AG09319 (cell line): ENCODE results near the gene SART1.
"Not testable (repeated sequence)": the region's sequence is repeated elsewhere in the genome, so short reads cannot be mapped to it uniquely, and the experiment has no call there.

ENCODE experiments used
- DNase-seq: peaks from one replicate; pipeline ENCODE4 v3.0.0-alpha.2; 2010; ENCODE audit warnings: low read depth; ENCODE audit errors: extremely low read depth
- CTCF ChIP-seq: IDR thresholded peaks from 2 replicates; pipeline ENCODE4 v1.5.1; 2011; ENCODE audit warnings: low read depth, mild to moderate bottlenecking, inconsistent platforms, low read length, moderate library complexity

The SART1 gene

DNA sequence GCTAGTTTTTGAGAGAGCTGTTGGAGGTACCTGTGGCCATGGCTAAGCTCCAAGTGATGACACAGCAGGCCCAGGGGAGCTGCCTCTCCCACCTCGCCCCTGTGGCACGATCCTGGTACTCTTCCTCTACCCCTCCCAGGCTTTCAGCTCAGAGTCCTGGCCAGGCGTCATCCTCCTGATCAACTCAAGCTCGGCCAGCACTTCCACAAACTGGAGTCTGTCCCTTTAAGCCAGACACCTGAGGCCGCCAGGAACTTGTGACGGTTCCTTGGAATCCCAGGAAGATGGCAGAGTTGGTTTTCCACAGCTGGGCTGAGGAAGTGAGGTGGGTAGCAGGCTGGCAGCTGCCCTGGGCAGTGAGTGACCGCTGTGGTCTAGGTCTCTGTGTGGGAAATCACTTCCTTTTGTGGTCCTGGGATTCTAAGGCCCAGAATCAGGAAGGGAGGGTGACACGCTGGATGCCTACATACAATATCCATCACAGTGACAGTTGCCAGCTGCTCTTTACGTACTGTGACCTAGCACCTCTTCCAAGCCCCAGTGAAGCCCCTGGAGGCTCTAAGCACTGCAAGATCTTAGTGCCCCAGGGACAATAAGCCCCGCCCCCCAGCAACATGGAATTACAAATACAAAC lies 47.1 kb downstream of the SART1 start:
- no peak for TF ChIP-seq CTCF
- no peak for DNase-seq

DNA sequence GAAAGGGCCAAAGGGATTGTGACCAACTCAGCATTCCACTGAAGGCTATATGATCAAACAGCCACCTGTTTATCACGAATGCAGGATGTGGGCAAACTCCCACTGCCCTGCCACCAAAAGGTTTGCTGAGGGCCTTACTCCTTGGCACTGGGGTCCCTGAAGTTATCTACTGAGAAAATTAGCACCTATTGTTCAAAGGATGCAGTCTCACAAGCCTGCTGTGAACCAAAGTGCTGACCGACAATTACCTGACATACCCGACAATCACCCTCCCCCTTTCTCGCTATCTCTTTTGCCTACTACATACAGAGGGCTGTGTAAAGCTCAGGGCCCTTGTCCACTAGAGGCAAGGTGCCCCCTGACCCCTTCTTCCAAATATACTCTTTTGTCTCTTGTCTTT lies 48.5 kb downstream of the SART1 start:
- DNase-seq, result not testable (repeated sequence)

DNA sequence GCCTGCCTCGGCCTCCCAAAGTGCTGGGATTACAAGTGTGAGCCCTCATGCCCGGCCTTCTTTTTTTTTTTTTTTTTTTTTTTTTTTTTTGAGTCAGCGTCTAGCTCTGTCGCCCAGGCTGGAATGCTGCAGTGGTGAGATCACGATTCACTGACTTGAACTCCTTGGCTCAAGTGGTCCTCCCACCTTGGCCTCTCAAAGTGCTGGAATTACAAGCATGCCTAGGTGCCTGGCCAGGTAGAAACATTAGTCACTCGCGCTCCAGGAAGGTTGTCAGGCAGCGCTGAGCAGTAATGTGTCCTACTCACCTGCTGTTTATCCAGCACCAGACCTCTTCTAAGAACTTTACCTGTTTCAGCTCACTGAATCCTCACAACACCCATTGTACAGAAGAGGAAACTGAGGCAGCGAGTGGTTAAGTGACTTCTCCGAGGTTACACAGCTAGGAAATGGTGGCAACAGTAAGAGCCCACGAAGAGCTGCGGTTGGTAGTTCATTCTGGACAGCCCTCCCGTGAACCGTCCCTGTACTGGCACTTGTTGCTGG lies 49.8 kb downstream of the SART1 start:
- no peak for TF ChIP-seq CTCF
- DNase-seq, result no peak

DNA sequence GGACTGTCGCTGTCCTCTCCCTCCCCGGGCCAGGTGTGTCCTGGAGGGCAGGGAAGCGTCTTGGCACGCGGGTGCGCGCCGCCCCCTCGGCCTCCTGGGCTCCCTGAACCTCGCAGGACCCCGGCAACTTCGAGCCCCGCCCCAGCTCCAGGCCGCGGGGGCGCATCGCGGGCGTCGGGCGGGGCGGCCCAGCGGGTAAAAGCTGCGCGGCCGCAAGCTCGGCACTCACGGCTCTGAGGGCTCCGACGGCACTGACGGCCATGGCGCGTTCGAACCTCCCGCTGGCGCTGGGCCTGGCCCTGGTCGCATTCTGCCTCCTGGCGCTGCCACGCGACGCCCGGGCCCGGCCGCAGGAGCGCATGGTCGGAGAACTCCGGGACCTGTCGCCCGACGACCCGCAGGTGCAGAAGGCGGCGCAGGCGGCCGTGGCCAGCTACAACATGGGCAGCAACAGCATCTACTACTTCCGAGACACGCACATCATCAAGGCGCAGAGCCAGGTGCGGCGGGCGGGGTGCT lies 50.3 kb downstream of the SART1 start, which contains the start of gene CST6:
Gene CST6, plus strand, starts transcription at position 224 of the 519 bp plus-strand sequence. Its CDS starts 37 bp downstream, at position 261.
- no peak for DNase-seq
- TF ChIP-seq CTCF, result no peak

DNA sequence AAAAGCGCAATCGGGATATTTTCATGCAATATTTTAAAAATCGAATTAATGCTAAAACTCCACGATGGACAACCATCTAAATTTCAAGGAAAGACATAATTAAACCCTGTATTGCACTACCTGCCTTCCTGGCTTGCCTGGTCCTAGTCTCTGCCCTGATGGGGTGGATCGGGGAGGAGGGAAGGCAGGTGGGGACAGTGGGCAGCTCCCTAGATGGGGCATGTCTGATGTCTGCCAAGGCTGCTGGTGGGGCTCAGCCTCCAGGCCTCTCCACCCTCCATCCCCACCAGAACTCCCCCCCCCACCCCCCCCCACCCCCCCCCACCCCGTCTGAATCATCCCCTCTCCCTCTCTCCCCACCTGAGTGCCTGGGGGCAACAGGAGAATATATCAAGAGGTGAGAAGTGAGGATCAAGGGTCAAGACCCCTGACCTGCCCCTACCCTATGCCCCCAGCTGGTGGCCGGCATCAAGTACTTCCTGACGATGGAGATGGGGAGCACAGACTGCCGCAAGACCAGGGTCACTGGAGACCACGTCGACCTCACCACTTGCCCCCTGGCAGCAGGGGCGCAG lies 50.9 kb downstream of the SART1 start:
- DNase-seq, result no peak

GRCh38 chr11:66012946-66013761 lies 51.6 kb downstream of the SART1 start:
- no peak for TF ChIP-seq CTCF
- DNase-seq, result no peak

More for the DNA sequence above, 50.9 kb downstream of the SART1 start:
- TF ChIP-seq CTCF, result no peak

DNA sequence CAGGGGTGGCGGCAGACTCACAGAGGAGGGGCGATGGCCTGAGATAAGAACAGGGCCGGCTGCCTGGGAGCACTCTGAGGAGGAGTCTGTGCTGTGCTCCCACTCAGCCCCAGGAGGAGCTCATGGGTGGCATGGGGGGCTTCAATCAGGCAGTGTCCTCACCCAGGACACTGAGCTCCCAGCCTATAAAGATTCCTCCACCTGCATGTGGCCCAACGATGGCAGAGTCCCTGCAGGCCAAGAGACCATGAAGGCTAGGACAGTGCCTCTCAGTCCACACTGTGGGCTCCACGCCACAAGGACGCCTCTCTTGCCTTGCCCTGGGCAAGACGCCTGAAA lies 52.2 kb downstream of the SART1 start:
- no peak for DNase-seq
- no peak for TF ChIP-seq CTCF
